ENCODE measurements around the gene GUCY1B1. TPM values are rescaled to one million over a fixed set of nuclear protein-coding genes. Genes with fewer than 3 reads are reported as not detected.

GUCY1B1 gene
- 2.2 TPM in 2 replicates for polyA plus RNA-seq (2011; rRNA removed)
- 1.4 and 1.6 TPM in 2 replicates for polyA minus RNA-seq (2011; rRNA and poly(A)+ RNA removed)

- TF ChIP-seq CTCF (IDR thresholded peaks at IDR 0.05; ENCODE audit: insufficient read depth, low read depth, low read length), result peak; percentile 55
- DNase-seq (ENCODE audit: low read depth), result peak; percentile 55
- ChIA-PET CTCF (interaction anchor here (0.6 to 2.3 kb wide), 10 partner anchors 8 to 850 kb away, joined by 3 to 5 read pairs (median 3); no protein-coding TSS in a partner anchor), POLR2A (no interaction called here)
- Histone ChIP-seq H3K27me3 (ENCODE audit: control insufficient read depth, insufficient read depth, low read length) (no peaks in the 10 kb centered on the region), H3K4me3 (ENCODE audit: low read depth, low read length) (peak within 1 kb of the TSS; percentile 71), H3K36me3 (ENCODE audit: control insufficient read depth, insufficient read depth, low read length) (no peaks in the 10 kb centered on the region)
These were observed at the start of gene GUCY1B1 for GRCh38 chr4:155758481-155759371. GUCY1B1 (plus strand) TSS chr4:155759021; CDS start chr4:155759141, 120 bp downstream.

GRCh38 chr4:155709918-155710317 is 48.9 kb upstream of the GUCY1B1 start:
- Histone ChIP-seq H3K27me3 (ENCODE audit: control insufficient read depth, insufficient read depth, low read length) (no peaks in the 10 kb centered on the region), H3K36me3 (ENCODE audit: control insufficient read depth, insufficient read depth, low read length) (no peaks in the 10 kb centered on the region), H3K4me3 (ENCODE audit: low read depth, low read length) (no peak overlapping the region)
- CTCF ChIA-PET, result no interaction called here
- no peak for DNase-seq (ENCODE audit: low read depth)
- TF ChIP-seq CTCF (IDR thresholded peaks at IDR 0.05; ENCODE audit: insufficient read depth, low read depth, low read length), result no peak
- POLR2A ChIA-PET, result no interaction called here

GRCh38 chr4:155711556-155711955 is 47.3 kb upstream of the GUCY1B1 start:
- H3K27me3 ChIP-seq (ENCODE audit: control insufficient read depth, insufficient read depth, low read length), result no peaks in the 10 kb centered on the region
- CTCF ChIA-PET, result interaction anchor here (0.7 kb wide), 1 partner anchor 245 kb away, joined by 3 read pairs; no protein-coding TSS in a partner anchor
- POLR2A ChIA-PET, result no interaction called here

GRCh38 chr4:155712846-155713245 is 46.0 kb upstream of the GUCY1B1 start:
- Histone ChIP-seq H3K27me3 (ENCODE audit: control insufficient read depth, insufficient read depth, low read length) (no peaks in the 10 kb centered on the region), H3K36me3 (ENCODE audit: control insufficient read depth, insufficient read depth, low read length) (no peaks in the 10 kb centered on the region), H3K4me3 (ENCODE audit: low read depth, low read length) (no peak overlapping the region)
- POLR2A ChIA-PET, result no interaction called here
- no peak for TF ChIP-seq CTCF (IDR thresholded peaks at IDR 0.05; ENCODE audit: insufficient read depth, low read depth, low read length)
- CTCF ChIA-PET, result no interaction called here
- DNase-seq (ENCODE audit: low read depth), result no peak

More at GRCh38 chr4:155711556-155711955, 47.3 kb upstream of the GUCY1B1 start:
- TF ChIP-seq CTCF (IDR thresholded peaks at IDR 0.05; ENCODE audit: insufficient read depth, low read depth, low read length), result no peak
- no peak for DNase-seq (ENCODE audit: low read depth)
- no peak overlapping the region for H3K4me3 ChIP-seq (ENCODE audit: low read depth, low read length)
- no peaks in the 10 kb centered on the region for H3K36me3 ChIP-seq (ENCODE audit: control insufficient read depth, insufficient read depth, low read length)

- ChIA-PET CTCF (no interaction called here), POLR2A (no interaction called here)
- Histone ChIP-seq H3K36me3 (ENCODE audit: control insufficient read depth, insufficient read depth, low read length) (no peaks in the 10 kb centered on the region), H3K4me3 (ENCODE audit: low read depth, low read length) (no peak overlapping the region), H3K27me3 (ENCODE audit: control insufficient read depth, insufficient read depth, low read length) (no peaks in the 10 kb centered on the region)
- no peak for TF ChIP-seq CTCF (IDR thresholded peaks at IDR 0.05; ENCODE audit: insufficient read depth, low read depth, low read length)
- DNase-seq (ENCODE audit: low read depth), result no peak
These were observed 44.9 kb upstream of the GUCY1B1 start for GRCh38 chr4:155713911-155714310.
